ENCODE data around the gene CCDC92B. TPM values are rescaled to one million over a fixed set of nuclear protein-coding genes. Genes with fewer than 3 reads are reported as not detected.

CCDC92B gene
- total RNA-seq, 1 donor from 2014 or later: 0.20 TPM

DNA sequence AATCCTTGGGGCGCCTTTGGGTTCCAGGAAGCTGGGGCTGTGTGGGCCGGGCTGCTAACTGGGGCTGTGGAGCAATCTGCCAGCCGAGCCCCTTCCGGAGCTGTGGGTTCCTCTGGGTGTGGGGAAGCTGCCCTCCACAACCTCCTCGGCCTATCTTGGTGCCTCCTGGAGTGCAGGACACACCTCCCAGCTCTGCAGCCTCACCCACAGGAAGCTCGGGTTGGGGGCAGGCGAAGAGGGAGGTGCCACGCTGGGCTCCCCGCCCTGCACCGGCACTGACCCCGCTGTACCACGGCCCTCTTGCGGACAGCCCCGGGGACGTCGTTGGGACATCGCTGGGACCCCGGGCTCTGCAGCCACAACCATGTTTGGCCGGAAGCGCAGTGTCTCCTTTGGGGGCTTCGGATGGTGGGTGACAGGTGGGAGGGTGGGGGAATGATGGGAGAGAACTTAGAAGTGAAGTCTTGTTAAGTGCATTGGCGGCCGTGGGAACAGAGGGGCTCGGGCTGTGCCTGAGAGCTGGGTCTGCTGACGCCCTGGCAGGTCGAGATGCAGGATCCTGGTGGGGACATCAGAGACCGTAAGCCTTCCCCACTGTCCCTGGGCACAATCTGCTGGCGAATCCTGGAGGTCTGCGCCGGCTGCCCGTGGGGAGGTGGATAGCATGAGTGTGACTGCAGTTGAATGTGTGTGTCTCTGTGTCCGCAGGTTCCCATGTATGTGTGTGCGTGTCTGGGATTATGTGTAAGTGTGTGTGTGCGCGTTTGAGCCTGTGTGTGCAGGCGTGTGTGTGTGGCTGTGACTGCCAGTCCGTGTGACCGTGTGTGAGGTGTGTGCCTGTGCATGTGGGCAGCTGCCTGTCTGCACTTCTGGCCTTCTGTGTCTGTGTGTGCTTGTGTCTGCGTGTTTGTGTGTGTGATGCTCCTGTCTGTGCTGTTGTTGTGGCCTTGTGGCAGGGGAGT, 47.0 kb upstream of the CCDC92B start, which contains the start of gene RAP1GAP2:
Gene RAP1GAP2, plus strand, starts transcription at position 275 of the 962 bp plus-strand sequence. Its CDS starts 90 bp downstream, at position 365.
- Histone ChIP-seq H3K27ac (no peak within 1 kb of the TSS), H3K4me3 (peak within 1 kb of the TSS; percentile 38), H3K27me3 (peaks cover 16% of the 10 kb centered on the region), H3K36me3 (no peaks in the 10 kb centered on the region), H3K4me1 (no peaks in the 10 kb centered on the region), H3K9me3 (no peaks in the 10 kb centered on the region)
- intact Hi-C loops (cut with DNase I): no loop called here
- TF ChIP-seq CTCF (IDR thresholded peaks at IDR 0.05): no peak
- ATAC-seq: peak; percentile 92
- DNase-seq: peak; percentile 90

DNA sequence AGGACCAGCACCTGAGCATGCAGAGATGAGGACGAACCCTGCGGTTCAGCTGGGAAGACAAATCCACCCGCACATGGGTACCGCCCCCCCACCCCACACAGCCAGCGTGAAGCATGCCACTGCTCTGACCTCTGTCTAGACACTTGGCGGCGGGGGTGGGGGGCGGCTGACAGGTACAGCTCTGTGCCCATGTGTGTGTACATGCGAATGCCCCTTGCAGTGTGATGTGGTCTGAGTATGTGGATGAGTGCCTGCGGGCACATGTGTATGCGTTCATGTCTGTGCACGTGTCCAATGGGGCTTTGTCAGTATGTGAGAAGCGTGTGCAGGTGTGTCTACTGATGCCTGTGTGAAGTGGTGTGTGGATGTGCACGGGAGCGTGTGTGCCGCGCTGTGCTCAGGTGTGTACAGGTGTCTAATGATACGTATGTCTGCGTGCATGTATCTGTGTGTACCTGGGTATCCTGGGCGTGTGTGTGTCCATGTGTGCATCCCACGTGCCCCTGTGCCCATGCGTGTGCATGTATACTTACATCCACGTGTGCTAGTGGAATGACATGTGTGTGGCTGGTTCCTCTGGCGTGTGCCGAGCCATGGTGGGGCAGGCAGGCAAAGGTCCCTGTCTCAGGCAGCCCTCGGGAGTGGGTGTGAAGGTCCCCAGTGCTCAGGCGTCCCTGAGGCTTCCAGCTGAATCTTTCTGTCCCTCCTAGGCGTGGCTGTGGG, 46.1 kb upstream of the CCDC92B start:
- Histone ChIP-seq H3K4me3 (peak overlapping the region; percentile 38), H3K27ac (no peak overlapping the region)
- intact Hi-C loops (cut with DNase I): no loop called here

DNA sequence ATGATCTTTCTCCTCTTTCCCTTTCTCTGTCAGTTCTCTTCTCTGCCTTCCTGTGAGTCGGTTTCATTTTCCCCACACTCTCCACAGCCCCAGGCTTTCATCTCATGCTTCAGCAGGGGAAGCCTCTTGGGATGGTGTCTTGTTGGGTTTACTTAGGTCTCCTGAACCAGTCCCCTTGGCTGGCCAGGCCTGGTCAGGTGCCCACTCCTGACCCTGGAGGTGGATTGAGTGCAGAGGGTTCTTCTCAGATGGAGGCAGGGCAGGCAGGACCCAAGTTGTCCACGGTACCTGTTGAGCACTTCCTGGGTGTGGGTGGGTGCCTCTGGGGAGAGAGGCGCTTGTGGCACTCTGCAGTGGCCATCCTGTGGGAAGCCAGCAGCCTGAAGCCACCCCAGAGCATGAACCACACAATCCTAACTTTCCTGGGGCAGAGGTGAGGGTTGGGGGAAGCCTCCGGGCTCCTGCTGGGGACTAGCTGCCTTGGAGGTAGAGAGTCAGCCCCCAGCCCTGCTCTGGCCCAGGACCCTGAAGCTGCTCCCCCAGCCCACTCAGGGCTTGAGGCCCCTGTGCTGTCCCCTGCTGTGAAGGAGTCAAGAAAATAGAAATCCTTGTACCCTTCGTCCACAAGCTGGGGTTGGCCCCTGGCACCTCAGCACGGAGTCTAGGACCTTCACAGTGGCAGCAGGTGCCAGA, 44.8 kb upstream of the CCDC92B start:
- Histone ChIP-seq H3K9me3 (no peaks in the 10 kb centered on the region), H3K4me1 (no peaks in the 10 kb centered on the region), H3K27me3 (peaks cover 16% of the 10 kb centered on the region), H3K36me3 (no peaks in the 10 kb centered on the region), H3K4me3 (no peak overlapping the region), H3K27ac (no peak overlapping the region)
- DNase-seq: no peak
- no peak for ATAC-seq
- no peak for TF ChIP-seq CTCF (IDR thresholded peaks at IDR 0.05)
- intact Hi-C loops (cut with DNase I): no loop called here

More for the DNA sequence above, 46.1 kb upstream of the CCDC92B start:
- H3K36me3 ChIP-seq: no peaks in the 10 kb centered on the region
- ATAC-seq (peak; percentile 1), DNase-seq (no peak)
- TF ChIP-seq CTCF (IDR thresholded peaks at IDR 0.05): no peak
- H3K27me3 ChIP-seq: peaks cover 16% of the 10 kb centered on the region
- H3K9me3 ChIP-seq: no peaks in the 10 kb centered on the region
- H3K4me1 ChIP-seq: no peaks in the 10 kb centered on the region

DNA sequence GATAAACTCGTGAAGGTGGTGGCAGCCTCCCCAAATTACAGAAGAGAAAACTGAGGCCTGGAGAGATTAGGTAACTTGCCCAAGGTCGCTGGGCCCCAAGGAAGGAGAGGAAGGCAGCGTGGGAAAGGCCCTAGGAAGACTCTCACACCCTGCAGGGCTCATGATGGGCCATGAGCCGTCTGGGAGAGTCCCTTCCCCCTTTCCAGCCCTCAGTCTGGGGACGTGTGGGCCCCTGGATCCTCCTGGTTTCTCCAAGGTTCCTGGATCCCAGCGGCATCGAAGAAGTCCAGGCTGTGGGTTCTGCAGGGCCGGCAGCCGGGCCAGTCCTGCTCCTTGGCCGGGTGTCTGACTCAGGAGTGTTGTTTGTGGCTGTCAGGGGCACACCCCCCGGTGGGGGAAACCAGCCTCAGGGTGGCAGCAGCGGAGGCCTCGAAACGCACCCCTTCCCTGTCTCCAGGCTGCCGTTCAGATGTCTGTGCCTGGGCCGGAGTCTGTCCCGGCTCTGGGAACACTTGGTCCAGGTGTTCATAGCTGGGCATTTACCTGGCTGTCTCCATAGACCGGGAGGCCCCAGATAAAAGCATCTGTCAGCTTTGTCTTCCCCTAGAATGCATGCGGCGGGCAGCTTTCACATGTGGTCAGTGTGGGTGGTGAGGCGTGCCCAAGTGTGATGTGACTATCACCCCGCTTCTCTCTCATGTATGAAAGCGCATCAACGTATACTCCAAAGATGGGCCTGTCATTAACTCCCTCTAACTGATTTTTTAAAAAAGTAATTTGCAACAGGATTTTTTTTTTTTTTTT, 43.1 kb upstream of the CCDC92B start:
- DNase-seq (no peak), ATAC-seq (no peak)
- Histone ChIP-seq H3K9me3 (no peaks in the 10 kb centered on the region), H3K36me3 (no peaks in the 10 kb centered on the region), H3K4me3 (no peak overlapping the region), H3K4me1 (no peaks in the 10 kb centered on the region), H3K27me3 (peaks cover 16% of the 10 kb centered on the region), H3K27ac (no peak overlapping the region)
- TF ChIP-seq CTCF (IDR thresholded peaks at IDR 0.05): no peak
- intact Hi-C loops (cut with DNase I): no loop called here

DNA sequence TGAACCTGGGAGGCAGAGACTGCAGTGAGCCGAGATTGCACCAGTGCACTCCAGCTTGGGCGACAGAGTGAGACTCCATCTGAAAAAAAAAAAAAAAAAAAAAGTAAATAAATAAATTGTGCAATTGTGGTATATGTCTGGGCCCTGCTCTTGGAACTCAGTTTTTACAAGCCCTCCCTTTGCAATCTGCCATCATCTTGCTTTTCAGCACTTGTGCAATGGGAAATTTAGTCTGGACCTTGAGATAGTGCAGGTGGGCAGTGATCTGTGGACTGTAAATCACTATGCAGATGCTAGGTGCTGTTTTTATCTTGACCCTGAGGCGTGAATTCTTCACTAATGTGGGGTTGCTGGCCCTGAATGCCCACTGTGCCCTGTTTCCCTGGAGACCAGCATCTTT, 40.2 kb upstream of the CCDC92B start:
- intact Hi-C loops (cut with DNase I): no loop called here
- H3K9me3 ChIP-seq: no peaks in the 10 kb centered on the region
- no peak overlapping the region for H3K27ac ChIP-seq
- no peaks in the 10 kb centered on the region for H3K4me1 ChIP-seq
- H3K36me3 ChIP-seq: no peaks in the 10 kb centered on the region
- no peak for TF ChIP-seq CTCF (IDR thresholded peaks at IDR 0.05)
- no peak for ATAC-seq
- H3K27me3 ChIP-seq: peaks cover 12% of the 10 kb centered on the region
- no peak overlapping the region for H3K4me3 ChIP-seq
- no peak for DNase-seq
